Loucy (cell line): ENCODE results near the gene ZNF521.

ENCODE experiments used
- H2AFZ ChIP-seq: fragments of 200-600 bp; sonication (generic); 2 replicates; pipeline ENCODE4 v1.6.0; 2016; ENCODE audit warnings: antibody characterized with exemption, mild to moderate bottlenecking, low read length, moderate library complexity
- H3F3A ChIP-seq: fragments of 200-600 bp; 2 replicates; pipeline ENCODE4 v1.6.0; 2016; ENCODE audit warnings: antibody characterized with exemption, low read depth, mild to moderate bottlenecking
- H3K27me3 ChIP-seq: fragments of 200-600 bp; sonication (generic); 2 replicates; pipeline ENCODE4 v1.6.1; 2014; ENCODE audit warnings: low read length, mild to moderate bottlenecking; ENCODE audit not compliant: insufficient read depth, poor library complexity, severe bottlenecking
- H3K36me3 ChIP-seq: fragments of 200-600 bp; sonication (generic); 2 replicates; pipeline ENCODE4 v1.6.1; 2016; ENCODE audit warnings: low read length; ENCODE audit not compliant: insufficient read depth
- H3K4me1 ChIP-seq: fragments of 200-600 bp; sonication (generic); 2 replicates; pipeline ENCODE4 v1.5.1; 2014; ENCODE audit warnings: low read length, mild to moderate bottlenecking; ENCODE audit not compliant: insufficient read depth, poor library complexity, severe bottlenecking
- H3K4me2 ChIP-seq: fragments of 200-600 bp; sonication (generic); 2 replicates; pipeline ENCODE4 v1.6.0; 2014; ENCODE audit warnings: antibody characterized with exemption, low read length, low read depth, mild to moderate bottlenecking; ENCODE audit not compliant: poor library complexity, severe bottlenecking
- H3K4me3 ChIP-seq: fragments of 200-600 bp; sonication (generic); 2 replicates; pipeline ENCODE4 v1.5.1; 2014; ENCODE audit warnings: low read length, mild to moderate bottlenecking, mixed read lengths; ENCODE audit not compliant: poor library complexity, severe bottlenecking
- H3K79me2 ChIP-seq: fragments of 200-600 bp; sonication (generic); 2 replicates; pipeline ENCODE4 v1.6.1; 2014; ENCODE audit warnings: low read length; ENCODE audit not compliant: insufficient read depth
- H3K9ac ChIP-seq: fragments of 200-600 bp; sonication (generic); 2 replicates; pipeline ENCODE4 v1.6.0; 2014; ENCODE audit warnings: mild to moderate bottlenecking, low read depth, low read length, moderate library complexity; ENCODE audit not compliant: poor library complexity, severe bottlenecking
- H3K9me2 ChIP-seq: fragments of 200-600 bp; sonication (generic); replicated peaks from 2 replicates; pipeline ENCODE4 v1.6.1; 2016; ENCODE audit warnings: low read depth, low read length, mixed read lengths
- H3K9me3 ChIP-seq: fragments of 200-600 bp; sonication (generic); 2 replicates; pipeline ENCODE4 v1.6.1; 2014; ENCODE audit warnings: mild to moderate bottlenecking, antibody characterized with exemption, low read length, low read depth; ENCODE audit not compliant: insufficient read depth
- H4K20me1 ChIP-seq: fragments of 200-600 bp; sonication (generic); 2 replicates; pipeline ENCODE4 v1.6.0; 2014; ENCODE audit warnings: antibody characterized with exemption, low read length, mild to moderate bottlenecking; ENCODE audit not compliant: insufficient read depth, poor library complexity, severe bottlenecking
- CTCF ChIP-seq: fragments of 200-600 bp; sonication (generic); conservative IDR thresholded peaks from 2 replicates; pipeline ENCODE4 v1.5.1; 2014; ENCODE audit warnings: mild to moderate bottlenecking, antibody characterized with exemption, low read length
- EZH2phosphoT487 ChIP-seq: fragments of 200-600 bp; IDR thresholded peaks from 2 replicates; pipeline ENCODE4 v1.6.1; 2018; ENCODE audit warnings: antibody characterized with exemption, mild to moderate bottlenecking, moderate library complexity, borderline replicate concordance

Gene ZNF521

GRCh38 chr18:25137197-25137472 lies 214.8 kb downstream of the ZNF521 start:
- TF ChIP-seq CTCF (no peak), EZH2phosphoT487 (no peak)
- no peaks in the 10 kb centered on the region for H3K79me2 ChIP-seq

GRCh38 chr18:25136416-25137196 lies 215.4 kb downstream of the ZNF521 start:
- no peaks in the 10 kb centered on the region for H3K79me2 ChIP-seq
- H3K4me1 ChIP-seq, result peaks cover 18% of the 10 kb centered on the region
- H3K4me2 ChIP-seq, result no peak overlapping the region
- H3K4me3 ChIP-seq, result no peak overlapping the region
- H3K9me2 ChIP-seq, result no peaks in the 10 kb centered on the region
- H4K20me1 ChIP-seq, result no peaks in the 10 kb centered on the region
- peaks cover 5% of the 10 kb centered on the region; the same call in 1 of the 2 replicates for H3K36me3 ChIP-seq
- no peak overlapping the region for H2AFZ ChIP-seq
- TF ChIP-seq CTCF (no peak), EZH2phosphoT487 (no peak)
- no peaks in the 10 kb centered on the region for H3F3A ChIP-seq
- no peaks in the 10 kb centered on the region for H3K27me3 ChIP-seq
- H3K9ac ChIP-seq, result no peak overlapping the region
- H3K9me3 ChIP-seq, result no peaks in the 10 kb centered on the region

More at GRCh38 chr18:25137197-25137472, 214.8 kb downstream of the ZNF521 start:
- H3K9ac ChIP-seq, result no peak overlapping the region
- H3K36me3 ChIP-seq, result peaks cover 4% of the 10 kb centered on the region; the same call in 1 of the 2 replicates
- no peak overlapping the region for H3K4me3 ChIP-seq
- H3K9me3 ChIP-seq, result no peaks in the 10 kb centered on the region
- no peak overlapping the region for H3K4me2 ChIP-seq
- H3K9me2 ChIP-seq, result no peaks in the 10 kb centered on the region
- H3F3A ChIP-seq, result no peaks in the 10 kb centered on the region
- no peaks in the 10 kb centered on the region for H4K20me1 ChIP-seq
- no peaks in the 10 kb centered on the region for H3K27me3 ChIP-seq
- H3K4me1 ChIP-seq, result peaks cover 18% of the 10 kb centered on the region
- H2AFZ ChIP-seq, result no peak overlapping the region

- peaks cover 12% of the 10 kb centered on the region; the same call in 1 of the 2 replicates for H3K36me3 ChIP-seq
- H3K9ac ChIP-seq, result no peak overlapping the region
- H3K4me3 ChIP-seq, result no peak overlapping the region
- no peaks in the 10 kb centered on the region for H4K20me1 ChIP-seq
- H3K4me1 ChIP-seq, result peaks cover 18% of the 10 kb centered on the region
- TF ChIP-seq EZH2phosphoT487 (no peak), CTCF (no peak)
- H3F3A ChIP-seq, result no peaks in the 10 kb centered on the region
- no peaks in the 10 kb centered on the region for H3K27me3 ChIP-seq
- H3K79me2 ChIP-seq, result no peaks in the 10 kb centered on the region
- no peak overlapping the region for H2AFZ ChIP-seq
- H3K4me2 ChIP-seq, result no peak overlapping the region
- H3K9me3 ChIP-seq, result no peaks in the 10 kb centered on the region
- H3K9me2 ChIP-seq, result no peaks in the 10 kb centered on the region
Observed at GRCh38 chr18:25134861-25135260, 217.1 kb downstream of the ZNF521 start.
